Stimulated activated CD4-positive, alpha-beta T cell treated with anti-CD3 and anti-CD28 coated beads, Interleukin-15, amount 100 ng/mL, for 48 hours (primary cell): Measurements from ENCODE around the gene ZNF761.
"Not testable (repeated sequence)": the region's sequence is repeated elsewhere in the genome, so short reads cannot be mapped to it uniquely, and the experiment has no call there.

Experiments
- DNase-seq, 2 donors: peaks; one replicate each; pipeline ENCODE4 v3.0.0-alpha.2; 2020; ENCODE audit warnings: low read depth in 2 of 2

ZNF761 gene

GRCh38 chr19:53460131-53460721, 28.4 kb downstream of the ZNF761 start:
- DNase-seq, result not testable (repeated sequence)

- DNase-seq, result no peak
Observed at GRCh38 chr19:53461866-53462265, 30.1 kb downstream of the ZNF761 start.

GRCh38 chr19:53462861-53463260, 31.1 kb downstream of the ZNF761 start:
- DNase-seq, result no peak

GRCh38 chr19:53463263-53463662, 31.5 kb downstream of the ZNF761 start:
- no peak for DNase-seq

GRCh38 chr19:53466726-53467484, 35.1 kb downstream of the ZNF761 start:
- DNase-seq, result no peak

- DNase-seq, result peak; percentile 88 to 95
Observed at GRCh38 chr19:53467485-53468262, 35.9 kb downstream of the ZNF761 start, which contains the start of gene ZNF813. ZNF813 (plus strand) TSS chr19:53467733; CDS start chr19:53483823, 16,090 bp downstream.

GRCh38 chr19:53468628-53469027, 36.8 kb downstream of the ZNF761 start:
- DNase-seq, result not testable (repeated sequence)

- DNase-seq, result no peak
Observed at GRCh38 chr19:53471916-53472315, 40.1 kb downstream of the ZNF761 start.

GRCh38 chr19:53474832-53475231, 43.0 kb downstream of the ZNF761 start:
- DNase-seq, result not testable (repeated sequence)

- not testable (repeated sequence) for DNase-seq
Observed at GRCh38 chr19:53475470-53475869, 43.7 kb downstream of the ZNF761 start.

GRCh38 chr19:53483751-53484150, 52.0 kb downstream of the ZNF761 start:
- not testable (repeated sequence) for DNase-seq

GRCh38 chr19:53485046-53486004, 53.5 kb downstream of the ZNF761 start:
- DNase-seq, result no peak

GRCh38 chr19:53492153-53492552, 60.4 kb downstream of the ZNF761 start:
- DNase-seq, result no peak

GRCh38 chr19:53497311-53498023, 65.7 kb downstream of the ZNF761 start:
- DNase-seq, result not testable (repeated sequence)

- not testable (repeated sequence) for DNase-seq
Observed at GRCh38 chr19:53498024-53498395, 66.2 kb downstream of the ZNF761 start.

GRCh38 chr19:53503151-53503550, 71.4 kb downstream of the ZNF761 start:
- not testable (repeated sequence) for DNase-seq

- DNase-seq, result not testable (repeated sequence)
Observed at GRCh38 chr19:53503671-53504364, 72.0 kb downstream of the ZNF761 start.

GRCh38 chr19:53504365-53504703, 72.5 kb downstream of the ZNF761 start:
- not testable (repeated sequence) for DNase-seq

GRCh38 chr19:53504885-53505284, 73.1 kb downstream of the ZNF761 start:
- DNase-seq, result no peak

GRCh38 chr19:53506728-53507127, 74.9 kb downstream of the ZNF761 start:
- DNase-seq, result no peak
